Esophagus muscularis mucosa (tissue), 4 donors: ENCODE results near the gene CDCA7L.

ENCODE experiments used
- CTCF ChIP-seq, 3 experiments: fragments of 200-600 bp in 2 of 3; fragments of 450-650 bp in 1 of 3; sonication (generic) in 2 of 3; IDR thresholded peaks; one replicate each; pipeline ENCODE4 v1.5.1; 2017 to 2019; ENCODE audit warnings: antibody characterized with exemption in 3 of 3, mild to moderate bottlenecking in 2 of 3, moderate library complexity in 1 of 3
- EP300 ChIP-seq: sonication (generic); formaldehyde crosslinking; IDR thresholded peaks from one replicate; pipeline ENCODE4 v1.6.1; 2017; ENCODE audit warnings: antibody characterized with exemption
- POLR2A ChIP-seq: fragments of 450-650 bp; IDR thresholded peaks from one replicate; pipeline ENCODE4 v1.6.1; 2017; ENCODE audit warnings: antibody characterized with exemption, moderate library complexity, mild to moderate bottlenecking, low read depth
- POLR2AphosphoS5 ChIP-seq, 2 donors: sonication (generic); formaldehyde crosslinking; IDR thresholded peaks; one replicate each; pipeline ENCODE4 v1.6.1; 2017; ENCODE audit warnings: antibody characterized with exemption in 2 of 2

DNA sequence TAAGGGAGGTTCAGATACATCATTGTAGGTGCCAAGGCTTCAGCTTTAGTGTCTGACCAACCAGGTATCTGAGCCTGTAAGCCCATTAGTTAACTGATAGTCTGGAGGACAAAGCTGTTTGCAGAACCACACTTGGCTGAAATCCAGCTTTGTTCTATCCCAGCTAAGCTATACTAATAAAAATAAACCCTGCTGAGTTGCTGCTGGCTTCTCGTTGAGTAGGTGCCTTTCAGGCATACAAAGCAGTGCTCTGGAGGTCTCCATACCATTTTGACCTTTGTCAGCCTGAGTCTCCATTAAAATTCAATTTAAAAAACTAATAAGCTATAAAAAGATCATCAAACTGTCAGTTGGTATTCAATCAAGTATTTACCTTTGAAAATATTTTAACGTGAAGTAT is 22.0 kb downstream of the CDCA7L start:
- TF ChIP-seq CTCF (IDR thresholded peaks at IDR 0.05) (no peak), POLR2A (no peak), EP300 (no peak), POLR2AphosphoS5 (IDR thresholded peaks at IDR 0.05) (no peak)
